Measurements from ENCODE around the gene ZMYND11.
"Not testable (repeated sequence)": the region's sequence is repeated elsewhere in the genome, so short reads cannot be mapped to it uniquely, and the experiment has no call there.

The ZMYND11 gene

GRCh38 chr10:285216-285615 lies 150.0 kb downstream of the ZMYND11 start:
- no peak overlapping the region for H3K4me3 ChIP-seq (ENCODE audit: low read length)
- no peak for TF ChIP-seq ZNF274 (IDR thresholded peaks at IDR 0.05; ENCODE audit: low read depth, low read length)

DNA sequence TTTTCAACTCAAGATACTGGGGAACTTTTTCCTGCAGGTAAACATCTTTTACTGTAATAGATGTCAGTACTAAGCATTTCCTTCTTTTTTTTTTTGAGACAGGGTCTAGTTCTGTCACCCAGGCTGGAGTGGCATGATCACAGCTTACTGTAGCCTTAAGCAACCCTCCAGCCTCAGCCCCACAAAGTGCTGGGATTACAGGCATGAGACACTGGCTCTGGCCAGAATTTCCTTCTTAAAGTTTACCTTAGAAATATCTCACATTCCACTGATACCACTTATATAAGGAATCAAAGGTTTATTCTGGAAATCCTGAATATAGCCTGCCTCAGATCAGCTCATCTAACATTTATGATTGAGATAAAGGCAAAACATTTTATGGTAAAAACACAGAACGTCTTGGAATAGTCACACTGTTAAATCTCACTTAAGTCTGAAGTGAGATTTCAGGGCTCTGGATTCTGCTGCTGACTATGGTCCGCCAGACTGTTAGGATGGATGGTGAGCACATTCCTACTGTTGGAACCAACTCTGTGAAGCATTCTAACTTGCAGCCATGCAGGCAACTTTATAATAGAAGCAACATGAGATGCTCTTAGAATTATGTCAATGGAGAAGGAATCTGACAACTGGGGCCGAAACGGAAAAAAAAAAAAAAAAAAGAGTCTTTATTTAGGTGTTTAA lies 151.9 kb downstream of the ZMYND11 start:
- no peak overlapping the region for H3K4me3 ChIP-seq (ENCODE audit: low read length)
- no peak for TF ChIP-seq ZNF274 (IDR thresholded peaks at IDR 0.05; ENCODE audit: low read depth, low read length)

GRCh38 chr10:287814-288213 lies 152.6 kb downstream of the ZMYND11 start:
- H3K4me3 ChIP-seq (ENCODE audit: low read length): no peak overlapping the region
- TF ChIP-seq ZNF274 (IDR thresholded peaks at IDR 0.05; ENCODE audit: low read depth, low read length): no peak

DNA sequence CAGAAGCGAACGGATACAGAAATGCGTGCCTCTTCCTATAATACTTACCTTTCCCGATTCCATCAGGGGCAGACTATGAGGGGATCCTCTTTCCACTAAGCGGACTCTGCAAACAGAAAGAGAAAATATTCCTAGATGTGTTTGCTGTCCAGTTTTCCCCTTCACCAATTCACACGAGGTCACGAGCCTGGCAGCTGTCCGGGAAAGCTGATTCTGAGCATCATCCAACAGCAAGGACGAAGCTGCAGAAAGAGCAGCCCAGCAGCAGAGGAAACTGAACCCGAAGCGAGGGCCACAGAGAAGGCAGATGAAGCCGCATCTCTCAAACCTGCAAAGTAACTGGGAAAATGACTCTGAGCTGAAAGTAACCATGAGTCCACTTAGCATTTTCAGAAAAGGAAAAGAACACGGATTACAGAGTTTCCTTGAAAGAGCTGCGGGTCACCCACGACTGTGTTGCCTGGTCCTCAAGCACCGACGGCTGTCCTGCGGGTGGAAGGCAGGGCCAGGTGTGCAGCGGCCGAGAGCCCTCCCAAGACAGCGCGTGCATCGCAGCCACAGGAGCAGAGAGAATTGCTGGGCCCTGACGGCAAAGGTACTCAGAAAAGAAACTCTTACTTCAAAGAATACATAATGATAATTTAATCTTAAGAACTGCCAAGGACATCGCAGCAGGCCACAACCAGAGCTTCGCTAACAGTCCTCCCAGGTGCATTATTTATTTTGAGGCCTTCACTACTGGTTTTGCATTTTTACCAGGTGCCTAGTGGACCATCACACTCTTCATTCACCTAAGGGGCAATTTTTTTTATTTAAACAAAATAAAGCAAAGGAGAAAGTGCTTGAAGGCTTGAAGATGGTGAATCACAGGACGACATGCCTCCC lies 153.3 kb downstream of the ZMYND11 start:
- TF ChIP-seq ZNF274 (IDR thresholded peaks at IDR 0.05; ENCODE audit: low read depth, low read length): no peak
- no peak overlapping the region for H3K4me3 ChIP-seq (ENCODE audit: low read length)

DNA sequence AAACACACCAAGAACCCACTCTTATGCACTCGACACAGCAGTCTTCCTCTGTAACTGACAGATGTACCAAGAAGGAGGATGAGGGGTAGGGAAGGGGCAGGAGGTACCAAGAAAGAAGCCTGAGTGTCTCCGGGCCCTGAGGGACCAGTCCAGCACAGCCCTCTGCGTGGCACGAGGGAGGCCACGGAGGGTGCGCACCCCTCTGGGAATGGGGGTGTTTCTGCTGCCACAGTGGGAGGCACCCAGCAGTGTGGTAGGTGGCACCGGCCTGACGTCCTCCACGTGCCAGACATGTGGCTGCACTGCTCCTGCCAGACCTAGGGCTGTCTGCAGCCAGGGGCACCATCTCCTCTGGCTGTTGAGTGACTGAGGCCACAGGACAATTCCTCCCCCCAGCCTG lies 154.3 kb downstream of the ZMYND11 start:
- no peak overlapping the region for H3K4me3 ChIP-seq (ENCODE audit: low read length)
- TF ChIP-seq ZNF274 (IDR thresholded peaks at IDR 0.05; ENCODE audit: low read depth, low read length): no peak

GRCh38 chr10:290026-290725 lies 154.9 kb downstream of the ZMYND11 start:
- H3K4me3 ChIP-seq (ENCODE audit: low read length): no peak overlapping the region
- no peak for TF ChIP-seq ZNF274 (IDR thresholded peaks at IDR 0.05; ENCODE audit: low read depth, low read length)

DNA sequence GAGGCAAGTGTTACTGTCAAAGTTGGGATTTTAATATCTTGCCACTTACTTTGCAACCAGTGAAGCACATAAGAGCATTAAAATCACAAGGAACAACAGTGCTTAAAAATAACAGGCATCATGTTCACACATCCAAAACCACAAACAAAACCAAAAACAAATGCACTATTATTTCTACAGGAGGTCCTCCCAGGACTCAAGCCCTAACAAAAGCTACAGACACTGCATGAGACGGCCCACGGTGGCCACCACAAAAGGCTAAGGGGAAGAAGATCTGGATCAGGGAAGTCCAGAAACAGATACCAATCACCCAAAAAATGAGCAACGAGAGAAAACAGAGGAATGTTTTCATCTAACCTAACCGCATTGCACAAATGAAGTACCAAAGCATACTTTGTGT lies 158.4 kb downstream of the ZMYND11 start:
- no peak for TF ChIP-seq ZNF274 (IDR thresholded peaks at IDR 0.05; ENCODE audit: low read depth, low read length)
- no peak overlapping the region for H3K4me3 ChIP-seq (ENCODE audit: low read length)

- no peak for TF ChIP-seq ZNF274 (IDR thresholded peaks at IDR 0.05; ENCODE audit: low read depth, low read length)
- H3K4me3 ChIP-seq (ENCODE audit: low read length): no peak overlapping the region
Observed at GRCh38 chr10:297567-297966, 162.3 kb downstream of the ZMYND11 start.

DNA sequence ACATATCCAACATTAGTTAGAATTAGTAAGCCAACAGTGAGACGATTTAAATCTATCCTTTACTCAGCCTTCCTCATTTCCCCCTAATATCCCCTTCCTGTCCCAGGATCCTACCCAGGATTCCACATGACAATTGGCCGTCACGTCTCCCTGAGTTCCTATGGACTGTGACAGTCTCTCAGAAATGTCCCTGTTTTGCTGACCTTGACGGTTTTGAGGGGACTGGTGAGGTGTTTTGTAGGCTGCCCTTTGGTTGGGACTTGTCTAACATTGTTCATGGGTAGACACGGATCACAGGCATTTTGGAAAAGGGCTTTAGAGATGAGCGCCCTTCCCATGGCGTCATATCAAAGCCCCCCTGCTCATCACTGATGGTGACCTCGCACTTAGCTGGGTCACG lies 162.8 kb downstream of the ZMYND11 start:
- H3K4me3 ChIP-seq (ENCODE audit: low read length): no peak overlapping the region
- TF ChIP-seq ZNF274 (IDR thresholded peaks at IDR 0.05; ENCODE audit: low read depth, low read length): no peak

DNA sequence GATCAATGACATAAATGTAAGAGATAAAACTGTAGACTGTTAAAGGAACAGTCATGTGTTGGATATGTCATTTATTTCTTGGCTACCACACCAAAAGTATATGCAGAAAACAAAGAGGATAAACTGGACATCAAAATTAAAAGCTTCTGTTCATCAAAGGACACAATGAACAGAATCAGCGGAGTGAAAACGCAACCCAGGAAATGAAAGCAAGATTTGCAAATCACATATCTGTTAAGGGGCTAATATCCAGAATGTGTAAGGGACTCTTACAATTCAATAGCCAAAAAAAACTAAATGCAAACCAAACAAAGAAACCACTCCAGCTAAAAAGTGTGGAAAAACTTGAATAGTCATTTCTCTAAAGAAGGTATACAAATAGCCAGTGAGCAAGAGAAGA lies 164.3 kb downstream of the ZMYND11 start:
- no peak for TF ChIP-seq ZNF274 (IDR thresholded peaks at IDR 0.05; ENCODE audit: low read depth, low read length)
- H3K4me3 ChIP-seq (ENCODE audit: low read length): peak overlapping the region; percentile 51; the same call in 1 of the 2 replicates

DNA sequence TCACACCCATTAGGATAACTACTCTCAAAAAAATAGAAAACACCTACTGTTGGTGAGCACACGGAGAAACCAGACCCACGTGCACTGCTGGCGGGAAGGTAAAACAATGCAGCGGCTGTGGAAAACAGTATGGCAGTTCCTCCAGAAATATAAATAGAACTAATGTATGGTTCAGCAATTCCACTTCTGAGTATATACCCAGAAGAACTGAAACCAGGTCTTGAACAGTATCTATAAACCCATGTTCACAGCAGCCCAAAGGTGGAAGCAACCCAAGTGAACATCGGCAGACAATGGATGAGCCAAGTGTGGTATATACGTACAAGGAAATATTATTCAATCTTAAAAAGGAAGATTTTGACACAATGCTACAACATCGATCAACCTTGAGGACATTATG lies 164.7 kb downstream of the ZMYND11 start:
- peak overlapping the region; percentile 51; the same call in 1 of the 2 replicates for H3K4me3 ChIP-seq (ENCODE audit: low read length)

GRCh38 chr10:300580-300979 lies 165.3 kb downstream of the ZMYND11 start:
- not testable (repeated sequence) for H3K4me3 ChIP-seq (ENCODE audit: low read length)

More for the DNA sequence above, 164.7 kb downstream of the ZMYND11 start:
- TF ChIP-seq ZNF274 (IDR thresholded peaks at IDR 0.05; ENCODE audit: low read depth, low read length): no peak

GRCh38 chr10:301536-301935 lies 166.3 kb downstream of the ZMYND11 start:
- TF ChIP-seq ZNF274 (IDR thresholded peaks at IDR 0.05; ENCODE audit: low read depth, low read length): no peak
- H3K4me3 ChIP-seq (ENCODE audit: low read length): no peak overlapping the region

All from GM08714 (cell line).